ENCODE data around the gene TRAK1. TPM values are rescaled to one million over a fixed set of nuclear protein-coding genes. Genes with fewer than 3 reads are reported as not detected.
A peak's percentile ranks its signal among the peaks of the same experiment; 100 is the strongest.

TRAK1 gene
- total RNA-seq, 2 experiments from 2014 or later = 62.5 to 88.3 TPM

DNA sequence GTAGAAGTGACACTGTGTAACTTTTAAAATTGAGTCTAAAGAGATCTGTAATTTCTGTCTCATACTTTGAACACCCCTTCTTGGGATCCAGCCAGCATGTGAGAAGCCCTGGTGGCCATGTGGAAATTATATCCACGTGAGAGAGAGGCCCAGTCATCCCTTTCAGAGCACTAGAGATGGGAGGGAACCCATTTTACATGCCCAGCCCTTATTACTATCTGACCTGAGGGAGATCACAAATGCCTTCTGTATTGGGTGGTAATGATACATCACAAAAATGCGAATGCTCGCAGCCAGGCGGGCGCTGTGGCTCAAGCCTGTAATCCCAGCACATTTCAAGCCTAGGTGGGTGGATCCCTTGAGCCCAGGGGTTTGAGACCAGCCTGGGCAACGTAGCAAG is 27.3 kb upstream of the TRAK1 start:
- Histone ChIP-seq H4K20me1 (ENCODE audit: insufficient read depth, low read length) (peaks cover 31% of the 10 kb centered on the region), H2AFZ (ENCODE audit: low read length) (no peak overlapping the region), H3K27ac (ENCODE audit: low read depth, low read length, poor library complexity, severe bottlenecking) (no peak overlapping the region), H3K4me1 (ENCODE audit: insufficient read depth, low read length, poor library complexity, severe bottlenecking) (peaks cover 68% of the 10 kb centered on the region), H3K4me3 (ENCODE audit: low read depth, low read length, poor library complexity, severe bottlenecking) (no peak overlapping the region), H3K79me2 (ENCODE audit: insufficient read depth, low read depth, low read length) (peaks cover 98% of the 10 kb centered on the region), H3K9me3 (ENCODE audit: low read length) (no peaks in the 10 kb centered on the region), H3K36me3 (ENCODE audit: insufficient read depth, low read length) (peaks cover 17% of the 10 kb centered on the region; the same call in 1 of the 2 replicates), H3K9me2 (ENCODE audit: insufficient read depth, low read length) (no peaks in the 10 kb centered on the region), H3K4me2 (ENCODE audit: low read length) (no peak overlapping the region)
- ChIA-PET CTCF (ENCODE audit: unreplicated experiment) (no interaction called here), POLR2A (interaction anchor here (0.5 to 1.5 kb wide), 6 partner anchors 10 to 113 kb away, joined by 3 to 6 read pairs (median 4); no protein-coding TSS in a partner anchor)
- DNase-seq (ENCODE audit: low spot score) = no peak
- intact Hi-C loops (cut with micrococcal nuclease; ENCODE audit: unreplicated experiment) = no loop called here
- TF ChIP-seq, protein P1, sequence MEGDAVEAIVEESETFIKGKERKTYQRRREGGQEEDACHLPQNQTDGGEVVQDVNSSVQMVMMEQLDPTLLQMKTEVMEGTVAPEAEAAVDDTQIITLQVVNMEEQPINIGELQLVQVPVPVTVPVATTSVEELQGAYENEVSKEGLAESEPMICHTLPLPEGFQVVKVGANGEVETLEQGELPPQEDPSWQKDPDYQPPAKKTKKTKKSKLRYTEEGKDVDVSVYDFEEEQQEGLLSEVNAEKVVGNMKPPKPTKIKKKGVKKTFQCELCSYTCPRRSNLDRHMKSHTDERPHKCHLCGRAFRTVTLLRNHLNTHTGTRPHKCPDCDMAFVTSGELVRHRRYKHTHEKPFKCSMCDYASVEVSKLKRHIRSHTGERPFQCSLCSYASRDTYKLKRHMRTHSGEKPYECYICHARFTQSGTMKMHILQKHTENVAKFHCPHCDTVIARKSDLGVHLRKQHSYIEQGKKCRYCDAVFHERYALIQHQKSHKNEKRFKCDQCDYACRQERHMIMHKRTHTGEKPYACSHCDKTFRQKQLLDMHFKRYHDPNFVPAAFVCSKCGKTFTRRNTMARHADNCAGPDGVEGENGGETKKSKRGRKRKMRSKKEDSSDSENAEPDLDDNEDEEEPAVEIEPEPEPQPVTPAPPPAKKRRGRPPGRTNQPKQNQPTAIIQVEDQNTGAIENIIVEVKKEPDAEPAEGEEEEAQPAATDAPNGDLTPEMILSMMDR (conservative IDR thresholded peaks at IDR 0.05; ENCODE audit: low read length) = no peak
- TF ChIP-seq EZH2phosphoT487 (IDR thresholded peaks at IDR 0.05; ENCODE audit: borderline replicate concordance, low read depth, low read length) = no peak
- no TSS peak for BruUV-seq (replicated peaks)

GRCh38 chr3:42066516-42067181 is 24.5 kb upstream of the TRAK1 start:
- ChIA-PET POLR2A (interaction anchor here (0.6 to 1.8 kb wide), 17 partner anchors 8 to 553 kb away, joined by 3 to 9 read pairs (median 5); no protein-coding TSS in a partner anchor), CTCF (ENCODE audit: unreplicated experiment) (no interaction called here)
- Histone ChIP-seq H3K9me2 (ENCODE audit: insufficient read depth, low read length) (no peaks in the 10 kb centered on the region), H3K4me1 (ENCODE audit: insufficient read depth, low read length, poor library complexity, severe bottlenecking) (peaks cover 68% of the 10 kb centered on the region), H3K4me2 (ENCODE audit: low read length) (peak overlapping the region; percentile 73), H3K27ac (ENCODE audit: low read depth, low read length, poor library complexity, severe bottlenecking) (peak overlapping the region; percentile 86), H3K79me2 (ENCODE audit: insufficient read depth, low read depth, low read length) (peaks cover 99% of the 10 kb centered on the region), H3K36me3 (ENCODE audit: insufficient read depth, low read length) (peaks cover 19% of the 10 kb centered on the region; the same call in 1 of the 2 replicates), H3K9me3 (ENCODE audit: low read length) (no peaks in the 10 kb centered on the region), H3K4me3 (ENCODE audit: low read depth, low read length, poor library complexity, severe bottlenecking) (peak overlapping the region; percentile 54), H4K20me1 (ENCODE audit: insufficient read depth, low read length) (peaks cover 33% of the 10 kb centered on the region), H2AFZ (ENCODE audit: low read length) (no peak overlapping the region)
- TF ChIP-seq, protein P1 (conservative IDR thresholded peaks at IDR 0.05; ENCODE audit: low read length) = no peak
- TF ChIP-seq EZH2phosphoT487 (IDR thresholded peaks at IDR 0.05; ENCODE audit: borderline replicate concordance, low read depth, low read length) = no peak
- intact Hi-C loops (cut with micrococcal nuclease; ENCODE audit: unreplicated experiment) = loop anchor here (2.0 kb wide), 1 partner anchor 54 kb away; no protein-coding TSS in a partner anchor
- DNase-seq (ENCODE audit: low spot score) = peak; percentile 41
- no TSS peak for BruUV-seq (replicated peaks)

DNA sequence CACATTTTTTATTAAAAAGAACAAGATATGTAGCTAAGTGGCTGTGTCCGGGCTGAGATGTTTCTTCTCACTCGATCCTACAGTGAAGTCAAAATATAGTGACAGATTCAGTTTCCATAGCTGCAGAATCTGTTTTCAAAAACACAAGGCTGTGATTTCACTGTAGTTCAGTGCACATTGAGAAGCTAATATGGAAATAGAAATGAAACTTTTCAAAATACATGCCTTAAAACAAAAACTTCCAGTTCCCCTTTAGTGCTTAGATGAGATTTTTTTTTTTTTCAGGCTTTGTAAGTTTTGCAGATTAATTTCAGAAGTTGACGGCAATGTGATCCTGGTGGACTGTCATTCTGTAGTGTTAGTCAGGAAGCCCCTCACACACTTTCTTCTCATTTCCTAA is 23.8 kb upstream of the TRAK1 start:
- H3K79me2 ChIP-seq (ENCODE audit: insufficient read depth, low read depth, low read length) = peaks cover 99% of the 10 kb centered on the region
- intact Hi-C loops (cut with micrococcal nuclease; ENCODE audit: unreplicated experiment) = loop anchor here (2.0 kb wide), 1 partner anchor 55 kb away; no protein-coding TSS in a partner anchor

More for the DNA sequence above, 23.8 kb upstream of the TRAK1 start:
- ChIA-PET POLR2A (interaction anchor here (0.6 to 1.8 kb wide), 11 partner anchors 9 to 552 kb away, joined by 3 to 9 read pairs (median 4); no protein-coding TSS in a partner anchor), CTCF (ENCODE audit: unreplicated experiment) (interaction anchor here (1.4 kb wide), 1 partner anchor 41 kb away, joined by 3 read pairs; no protein-coding TSS in a partner anchor)
- H3K9me2 ChIP-seq (ENCODE audit: insufficient read depth, low read length) = no peaks in the 10 kb centered on the region
- BruUV-seq (replicated peaks) = no TSS peak
- H3K4me3 ChIP-seq (ENCODE audit: low read depth, low read length, poor library complexity, severe bottlenecking) = peak overlapping the region; percentile 54
- no peaks in the 10 kb centered on the region for H3K9me3 ChIP-seq (ENCODE audit: low read length)
- H4K20me1 ChIP-seq (ENCODE audit: insufficient read depth, low read length) = peaks cover 28% of the 10 kb centered on the region
- peak; percentile 73 for DNase-seq (ENCODE audit: low spot score)
- peak overlapping the region; percentile 73 for H3K4me2 ChIP-seq (ENCODE audit: low read length)
- H2AFZ ChIP-seq (ENCODE audit: low read length) = no peak overlapping the region
- no peak for TF ChIP-seq EZH2phosphoT487 (IDR thresholded peaks at IDR 0.05; ENCODE audit: borderline replicate concordance, low read depth, low read length)
- TF ChIP-seq, protein P1 (conservative IDR thresholded peaks at IDR 0.05; ENCODE audit: low read length) = no peak
- H3K4me1 ChIP-seq (ENCODE audit: insufficient read depth, low read length, poor library complexity, severe bottlenecking) = peaks cover 70% of the 10 kb centered on the region
- H3K36me3 ChIP-seq (ENCODE audit: insufficient read depth, low read length) = peaks cover 15% of the 10 kb centered on the region; the same call in 1 of the 2 replicates
- peak overlapping the region; percentile 86 for H3K27ac ChIP-seq (ENCODE audit: low read depth, low read length, poor library complexity, severe bottlenecking)

Data from OCI-LY7 (cell line).